Transverse colon (tissue), 4 donors: Measurements from ENCODE around the gene LARP4B. TPM values are rescaled to one million over a fixed set of nuclear protein-coding genes. Genes with fewer than 3 reads are reported as not detected.

Experiments used
- DNase-seq: peaks from one replicate; pipeline ENCODE4 v3.0.0-alpha.2; 2019
- H3K27ac ChIP-seq, 4 donors: fragments of 200-600 bp; sonication (generic); 2 replicates each; pipeline ENCODE4 v1.5.1; 2016 to 2018; ENCODE audit warnings: inconsistent platforms in 4 of 4
- H3K27me3 ChIP-seq: fragments of 200-600 bp; sonication (generic); 2 replicates; pipeline ENCODE4 v1.5.1; 2017; ENCODE audit warnings: inconsistent platforms
- H3K36me3 ChIP-seq, 4 donors: fragments of 200-600 bp; sonication (generic); 2 replicates each; pipeline ENCODE4 v1.5.1; 2017 to 2019; ENCODE audit warnings: inconsistent platforms in 4 of 4
- H3K4me1 ChIP-seq, 4 donors: fragments of 200-600 bp; sonication (generic); 2 replicates each; pipeline ENCODE4 v1.5.1; 2017 to 2020; ENCODE audit warnings: inconsistent platforms in 4 of 4
- H3K4me3 ChIP-seq, 4 donors: fragments of 200-600 bp; sonication (generic); 1 replicate in 1 of 4; 2 replicates in 3 of 4; pipeline versions ENCODE4 v1.5.1 to v1.6.1; 2017 to 2019; ENCODE audit warnings: inconsistent platforms in 4 of 4
- H3K9me3 ChIP-seq, 2 donors: fragments of 200-600 bp; sonication (generic); 2 replicates each; pipeline ENCODE4 v1.5.1; 2017 to 2019; ENCODE audit warnings: inconsistent platforms in 2 of 2
- CTCF ChIP-seq, 5 experiments: fragments of 200-600 bp in 3 of 5; fragments of 450-650 bp in 2 of 5; sonication (generic) in 3 of 5; IDR thresholded peaks; 1 replicate in 2 of 5; 2 replicates in 3 of 5; pipeline ENCODE4 v1.5.1; 2016 to 2017; ENCODE audit warnings: antibody characterized with exemption in 5 of 5, inconsistent platforms in 3 of 5, mild to moderate bottlenecking in 2 of 5, moderate library complexity in 1 of 5
- EP300 ChIP-seq: sonication (generic); formaldehyde crosslinking; IDR thresholded peaks from one replicate; pipeline ENCODE4 v1.6.1; 2017; ENCODE audit warnings: antibody characterized with exemption, low read depth
- POLR2A ChIP-seq: fragments of 450-650 bp; IDR thresholded peaks from one replicate; pipeline ENCODE4 v1.6.1; 2016; ENCODE audit warnings: antibody characterized with exemption, mild to moderate bottlenecking, moderate library complexity
- POLR2AphosphoS5 ChIP-seq, 3 donors: sonication (generic); formaldehyde crosslinking; IDR thresholded peaks; one replicate each; pipeline ENCODE4 v1.6.1; 2016; ENCODE audit warnings: antibody characterized with exemption in 3 of 3
- WGBS, 2 donors: methylation state at CpG; one replicate each; pipeline ENCODE4 v1.1.5; 2018; ENCODE audit warnings: low coverage in 1 of 2; 5-methylcytosine and 5-hydroxymethylcytosine counted together
- in situ Hi-C, 4 donors: fragments of 200-750 bp; cut with MboI; loops; one replicate each; pipeline versions ENCODE4 v1.15.0 to v1.15.1; 2017; ENCODE audit warnings: low sequenced_read_pairs in 3 of 4, low pct_ligation_motif_present in 1 of 4, low pct_unique_long_range_greater_than_20kb in 1 of 4
- intact Hi-C: fragments of 100-400 bp; cut with DNase I; formaldehyde crosslinking; loops from one replicate; pipeline ENCODE4 v1.15.1; 2023; ENCODE audit warnings: low total_unique reads
- total RNA-seq, 4 donors: library from RNA; depleted of rRNA; stranded (reverse); fragments of >200 nt; gene quantifications; one replicate each; pipeline ENCODE4 v1.1.0, GENCODE V29; 2016

The LARP4B gene
- total RNA-seq, 4 donors from 2014 or later, result 89.2 to 148 (median 96.4) TPM

- Histone ChIP-seq H3K27me3 (no peaks in the 10 kb centered on the region), H3K9me3 (no peaks in the 10 kb centered on the region), H3K27ac (no peak overlapping the region), H3K36me3 (no peaks in the 10 kb centered on the region), H3K4me1 (no peaks in the 10 kb centered on the region), H3K4me3 (no peak overlapping the region)
- DNase-seq, result no peak
- intact Hi-C loops, result no loop called here
- TF ChIP-seq POLR2A (no peak), POLR2AphosphoS5 (IDR thresholded peaks at IDR 0.05) (no peak), EP300 (no peak), CTCF (IDR thresholded peaks at IDR 0.05) (no peak)
- in situ Hi-C loops, result no loop called here
- 88% methylated on average over 9 of the region's 9 CpGs; no CpG with 5 or more reads in 1 of the 2 donors for WGBS, 2 donors
These were observed 26.6 kb upstream of the LARP4B start for GRCh38 chr10:958106-958505.

GRCh38 chr10:955820-956217 is 24.3 kb upstream of the LARP4B start:
- Histone ChIP-seq H3K4me1 (no peaks in the 10 kb centered on the region), H3K27me3 (no peaks in the 10 kb centered on the region), H3K9me3 (no peaks in the 10 kb centered on the region), H3K4me3 (no peak overlapping the region), H3K36me3 (no peaks in the 10 kb centered on the region), H3K27ac (no peak overlapping the region)
- DNase-seq, result no peak
- in situ Hi-C loops, result no loop called here
- 53 to 77% methylated on average over 4 to 9 of the region's 9 CpGs for WGBS, 2 donors
- intact Hi-C loops, result no loop called here
- TF ChIP-seq POLR2AphosphoS5 (IDR thresholded peaks at IDR 0.05), result no peak
- no peak for TF ChIP-seq CTCF (IDR thresholded peaks at IDR 0.05)
- no peak for TF ChIP-seq EP300

- Histone ChIP-seq H3K27me3 (no peaks in the 10 kb centered on the region), H3K4me1 (no peaks in the 10 kb centered on the region), H3K36me3 (no peaks in the 10 kb centered on the region), H3K27ac (no peak overlapping the region), H3K4me3 (no peak overlapping the region), H3K9me3 (no peaks in the 10 kb centered on the region)
- in situ Hi-C loops, result no loop called here
- 8 to 45% methylated on average over 2 to 13 of the region's 13 CpGs for WGBS, 2 donors
- TF ChIP-seq POLR2A, result no peak
- no peak for TF ChIP-seq CTCF (IDR thresholded peaks at IDR 0.05)
- no peak for TF ChIP-seq EP300
- TF ChIP-seq POLR2AphosphoS5 (IDR thresholded peaks at IDR 0.05), result no peak
- intact Hi-C loops, result no loop called here
- DNase-seq, result no peak
These were observed 23.8 kb upstream of the LARP4B start for GRCh38 chr10:955127-955819.

- H3K4me3 ChIP-seq, result no peak overlapping the region
- intact Hi-C loops (no loop called here), in situ Hi-C loops (no loop called here)
- 94% methylated on average over 21 of the region's 21 CpGs; no CpG with 5 or more reads in 1 of the 2 donors for WGBS, 2 donors
- H3K9me3 ChIP-seq, result no peaks in the 10 kb centered on the region
- no peaks in the 10 kb centered on the region for H3K27me3 ChIP-seq
- H3K27ac ChIP-seq, result no peak overlapping the region
- TF ChIP-seq CTCF (IDR thresholded peaks at IDR 0.05) (no peak), POLR2AphosphoS5 (IDR thresholded peaks at IDR 0.05) (no peak), POLR2A (no peak), EP300 (no peak)
- no peaks in the 10 kb centered on the region for H3K4me1 ChIP-seq
- H3K36me3 ChIP-seq, result no peaks in the 10 kb centered on the region
- no peak for DNase-seq
These were observed 22.9 kb upstream of the LARP4B start for GRCh38 chr10:954396-954795.
